Esophagus muscularis mucosa (tissue), 4 donors: ENCODE results near the gene DDAH1. TPM values are rescaled to one million over a fixed set of nuclear protein-coding genes. Genes with fewer than 3 reads are reported as not detected.

Experiments used
- DNase-seq: peaks from one replicate; pipeline ENCODE4 v3.0.0-alpha.2; 2017; ENCODE audit errors: extremely low spot score
- H3K27ac ChIP-seq, 4 donors: fragments of 200-600 bp; sonication (generic); replicated peaks in 1 of 4; 1 replicate in 3 of 4; 2 replicates in 1 of 4; pipeline ENCODE4 v1.5.1; 2016 to 2019; ENCODE audit warnings: mild to moderate bottlenecking in 1 of 4
- H3K27me3 ChIP-seq, 4 donors: fragments of 200-600 bp; sonication (generic); one replicate each; pipeline versions ENCODE4 v1.5.1 to v1.6.0; 2016 to 2019
- H3K36me3 ChIP-seq, 4 donors: fragments of 200-600 bp; sonication (generic); one replicate each; pipeline ENCODE4 v1.5.1; 2016 to 2019
- H3K4me1 ChIP-seq, 4 donors: fragments of 200-600 bp; sonication (generic); one replicate each; pipeline ENCODE4 v1.5.1; 2016 to 2019
- H3K4me3 ChIP-seq, 4 donors: fragments of 200-600 bp; sonication (generic); 1 replicate in 2 of 4; 2 replicates in 2 of 4; pipeline ENCODE4 v1.5.1; 2016 to 2019; ENCODE audit warnings: mild to moderate bottlenecking in 4 of 4, moderate library complexity in 1 of 4
- H3K9me3 ChIP-seq, 4 donors: fragments of 200-600 bp; sonication (generic); 1 replicate in 3 of 4; 2 replicates in 1 of 4; pipeline ENCODE4 v1.5.1; 2016 to 2019
- EP300 ChIP-seq: sonication (generic); formaldehyde crosslinking; IDR thresholded peaks from one replicate; pipeline ENCODE4 v1.6.1; 2017; ENCODE audit warnings: antibody characterized with exemption
- POLR2A ChIP-seq: fragments of 450-650 bp; IDR thresholded peaks from one replicate; pipeline ENCODE4 v1.6.1; 2017; ENCODE audit warnings: antibody characterized with exemption, moderate library complexity, mild to moderate bottlenecking, low read depth
- POLR2AphosphoS5 ChIP-seq, 2 donors: sonication (generic); formaldehyde crosslinking; IDR thresholded peaks; one replicate each; pipeline ENCODE4 v1.6.1; 2017; ENCODE audit warnings: antibody characterized with exemption in 2 of 2
- WGBS: methylation state at CpG from one replicate; pipeline ENCODE4 v1.1.5; 2018; 5-methylcytosine and 5-hydroxymethylcytosine counted together
- intact Hi-C: fragments of 100-400 bp; cut with DNase I; formaldehyde crosslinking; loops from one replicate; pipeline ENCODE4 v1.15.1; 2023
- total RNA-seq, 4 donors: library from RNA; depleted of rRNA; stranded (reverse); fragments of >200 nt; gene quantifications; one replicate each; pipeline versions ENCODE4 v1.1.0 to v1.2.1, GENCODE V29; 2016
- TF ChIP-seq, protein P1 (sequence below), 3 experiments: fragments of 200-600 bp in 2 of 3; fragments of 450-650 bp in 1 of 3; sonication (generic) in 2 of 3; IDR thresholded peaks; one replicate each; pipeline ENCODE4 v1.5.1; 2017 to 2019; ENCODE audit warnings: antibody characterized with exemption in 3 of 3, mild to moderate bottlenecking in 2 of 3, moderate library complexity in 1 of 3

The DDAH1 gene
- total RNA-seq, 4 donors from 2014 or later, result 27.0 to 75.3 (median 38.0) TPM

GRCh38 chr1:85321237-85321964, 143.6 kb downstream of the DDAH1 start:
- DNase-seq, result no peak
- Histone ChIP-seq H3K27ac (no peak overlapping the region), H3K27me3 (no peaks in the 10 kb centered on the region), H3K36me3 (no peaks in the 10 kb centered on the region), H3K4me1 (peaks cover 0 to 7% (median 3%) of the 10 kb centered on the region in 4 donors), H3K9me3 (no peaks in the 10 kb centered on the region), H3K4me3 (no peak overlapping the region)
- intact Hi-C loops, result no loop called here
- 92% methylated on average over 7 of the region's 7 CpGs for WGBS
- TF ChIP-seq EP300, result no peak
- no peak for TF ChIP-seq POLR2AphosphoS5 (IDR thresholded peaks at IDR 0.05)
- TF ChIP-seq, protein P1, sequence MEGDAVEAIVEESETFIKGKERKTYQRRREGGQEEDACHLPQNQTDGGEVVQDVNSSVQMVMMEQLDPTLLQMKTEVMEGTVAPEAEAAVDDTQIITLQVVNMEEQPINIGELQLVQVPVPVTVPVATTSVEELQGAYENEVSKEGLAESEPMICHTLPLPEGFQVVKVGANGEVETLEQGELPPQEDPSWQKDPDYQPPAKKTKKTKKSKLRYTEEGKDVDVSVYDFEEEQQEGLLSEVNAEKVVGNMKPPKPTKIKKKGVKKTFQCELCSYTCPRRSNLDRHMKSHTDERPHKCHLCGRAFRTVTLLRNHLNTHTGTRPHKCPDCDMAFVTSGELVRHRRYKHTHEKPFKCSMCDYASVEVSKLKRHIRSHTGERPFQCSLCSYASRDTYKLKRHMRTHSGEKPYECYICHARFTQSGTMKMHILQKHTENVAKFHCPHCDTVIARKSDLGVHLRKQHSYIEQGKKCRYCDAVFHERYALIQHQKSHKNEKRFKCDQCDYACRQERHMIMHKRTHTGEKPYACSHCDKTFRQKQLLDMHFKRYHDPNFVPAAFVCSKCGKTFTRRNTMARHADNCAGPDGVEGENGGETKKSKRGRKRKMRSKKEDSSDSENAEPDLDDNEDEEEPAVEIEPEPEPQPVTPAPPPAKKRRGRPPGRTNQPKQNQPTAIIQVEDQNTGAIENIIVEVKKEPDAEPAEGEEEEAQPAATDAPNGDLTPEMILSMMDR (IDR thresholded peaks at IDR 0.05), result no peak
- TF ChIP-seq POLR2A, result no peak

DNA sequence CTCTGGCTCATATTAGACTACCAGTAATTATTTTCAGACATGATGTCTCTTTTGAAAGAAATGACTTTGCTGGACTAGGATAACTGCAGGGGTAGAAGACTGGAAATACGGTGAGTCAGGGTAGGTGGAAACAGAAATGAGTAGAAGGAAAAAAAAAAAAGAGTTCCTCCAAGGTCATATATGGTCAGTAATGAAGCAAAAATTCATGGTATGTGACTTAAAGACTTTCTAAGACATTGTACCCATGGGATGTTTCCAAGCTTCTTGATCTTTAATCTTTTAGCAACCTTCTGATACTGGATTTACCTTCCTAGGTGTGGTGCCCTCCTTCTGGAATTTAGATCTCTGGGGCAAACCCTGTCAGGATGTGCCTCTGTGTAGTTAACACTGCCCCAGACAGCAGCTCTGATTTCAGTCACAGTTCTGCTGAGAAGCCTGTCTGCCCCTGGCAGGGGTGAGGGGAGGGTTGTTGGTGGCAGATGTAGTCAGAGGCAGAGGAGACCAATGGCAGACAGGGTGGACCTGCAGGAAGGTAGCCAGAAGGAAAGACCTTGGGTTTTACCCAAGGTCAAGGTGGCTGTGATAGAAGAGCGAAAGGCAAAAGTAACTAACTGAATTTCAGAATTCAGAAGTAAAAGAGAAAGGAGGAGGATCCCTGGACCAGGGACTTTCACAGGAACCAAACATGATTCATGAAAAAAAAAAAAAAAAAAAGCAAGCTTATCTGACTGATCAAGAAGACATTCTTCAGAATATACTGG, 144.4 kb downstream of the DDAH1 start:
- no peak for DNase-seq
- H3K27me3 ChIP-seq, result no peaks in the 10 kb centered on the region
- WGBS, result 78% methylated on average over 2 of the region's 2 CpGs
- H3K9me3 ChIP-seq, result no peaks in the 10 kb centered on the region
- TF ChIP-seq EP300 (no peak), POLR2AphosphoS5 (IDR thresholded peaks at IDR 0.05) (no peak), POLR2A (no peak)
- TF ChIP-seq, protein P1 (IDR thresholded peaks at IDR 0.05), result no peak
- H3K4me1 ChIP-seq, result peaks cover 0 to 7% (median 3%) of the 10 kb centered on the region in 4 donors
- H3K4me3 ChIP-seq, result no peak overlapping the region
- intact Hi-C loops, result no loop called here
- H3K36me3 ChIP-seq, result no peaks in the 10 kb centered on the region
- peak overlapping the region in 2 of 4 donors; percentile 9 to 34 for H3K27ac ChIP-seq

GRCh38 chr1:85319931-85320330, 145.0 kb downstream of the DDAH1 start:
- H3K4me1 ChIP-seq, result peaks cover 0 to 10% (median 4%) of the 10 kb centered on the region in 4 donors
- peak overlapping the region in 1 of 4 donors; percentile 9 for H3K27ac ChIP-seq
- TF ChIP-seq POLR2A, result no peak
- no peak for TF ChIP-seq POLR2AphosphoS5 (IDR thresholded peaks at IDR 0.05)
- TF ChIP-seq EP300, result no peak
- TF ChIP-seq, protein P1 (IDR thresholded peaks at IDR 0.05), result no peak
- H3K27me3 ChIP-seq, result no peaks in the 10 kb centered on the region
- H3K9me3 ChIP-seq, result no peaks in the 10 kb centered on the region
- H3K36me3 ChIP-seq, result no peaks in the 10 kb centered on the region
- DNase-seq, result no peak
- intact Hi-C loops, result no loop called here
- H3K4me3 ChIP-seq, result no peak overlapping the region
- WGBS, result 83% methylated on average over 4 of the region's 4 CpGs

GRCh38 chr1:85319491-85319890, 145.5 kb downstream of the DDAH1 start:
- TF ChIP-seq POLR2AphosphoS5 (IDR thresholded peaks at IDR 0.05) (no peak), EP300 (no peak), POLR2A (no peak)
- TF ChIP-seq, protein P1 (IDR thresholded peaks at IDR 0.05), result no peak
- no peak for DNase-seq
- intact Hi-C loops, result no loop called here
- no peak overlapping the region for H3K4me3 ChIP-seq
- no peaks in the 10 kb centered on the region for H3K9me3 ChIP-seq
- no peaks in the 10 kb centered on the region for H3K36me3 ChIP-seq
- no peaks in the 10 kb centered on the region for H3K27me3 ChIP-seq
- no peak overlapping the region for H3K27ac ChIP-seq
- H3K4me1 ChIP-seq, result peaks cover 0 to 14% (median 8%) of the 10 kb centered on the region in 4 donors
- WGBS, result 77% methylated on average over 3 of the region's 3 CpGs
